Ovary (tissue), 3 donors: ENCODE measurements around the gene UQCRH.

Experiments used
- CTCF ChIP-seq, 3 donors: fragments of 450-650 bp in 2 of 3; fragments of 200-600 bp in 1 of 3; IDR thresholded peaks; one replicate each; pipeline versions ENCODE4 v1.5.1 to v1.8.0; 2016 to 2022; ENCODE audit warnings: antibody characterized with exemption in 3 of 3, mild to moderate bottlenecking in 1 of 3
- POLR2A ChIP-seq: fragments of 450-650 bp; IDR thresholded peaks from one replicate; pipeline ENCODE4 v1.6.1; 2017; ENCODE audit warnings: antibody characterized with exemption, mild to moderate bottlenecking, moderate library complexity
- donor health status: DM: no; HTN: no; CAD: no.

GRCh38 chr1:46289134-46289494 lies 14.4 kb upstream of the UQCRH start:
- TF ChIP-seq CTCF (IDR thresholded peaks at IDR 0.05), result no peak
- no peak for TF ChIP-seq POLR2A
